Stimulated activated effector memory CD8-positive, alpha-beta T cell treated with anti-CD3 and anti-CD28 coated beads, Interleukin-12 subunit alpha, Interleukin-12 subunit beta, amount 100 ng/mL, for 72 hours (primary cell): ENCODE measurements around the gene FAM163B.
A peak's percentile ranks its signal among the peaks of the same experiment; 100 is the strongest.
"Not testable (repeated sequence)": the region's sequence is repeated elsewhere in the genome, so short reads cannot be mapped to it uniquely, and the experiment has no call there.

Source experiments
- ATAC-seq: fragments of 150-1000 bp; cut with Tn5 transposase; 2 replicates; pipeline ENCODE4 v1.10.0; 2021
- DNase-seq, 2 donors: peaks; one replicate each; pipeline ENCODE4 v3.0.0; 2021 to 2022; ENCODE audit warnings: low spot score in 2 of 2
- H3K27ac Mint-ChIP-seq: one replicate; pipeline ENCODE4 v1.8.0; 2022; ENCODE audit warnings: mild to moderate bottlenecking, mixed read lengths
- H3K36me3 Mint-ChIP-seq: one replicate; pipeline ENCODE4 v1.8.0; 2022; ENCODE audit warnings: mild to moderate bottlenecking, mixed read lengths
- H3K4me1 Mint-ChIP-seq: one replicate; pipeline ENCODE4 v1.8.0; 2022; ENCODE audit warnings: mixed read lengths
- H3K4me3 Mint-ChIP-seq: one replicate; pipeline ENCODE4 v1.8.0; 2022; ENCODE audit warnings: mild to moderate bottlenecking, mixed read lengths
- H3K9me3 Mint-ChIP-seq: one replicate; pipeline ENCODE4 v1.8.0; 2022; ENCODE audit warnings: mixed read lengths

The FAM163B gene

DNA sequence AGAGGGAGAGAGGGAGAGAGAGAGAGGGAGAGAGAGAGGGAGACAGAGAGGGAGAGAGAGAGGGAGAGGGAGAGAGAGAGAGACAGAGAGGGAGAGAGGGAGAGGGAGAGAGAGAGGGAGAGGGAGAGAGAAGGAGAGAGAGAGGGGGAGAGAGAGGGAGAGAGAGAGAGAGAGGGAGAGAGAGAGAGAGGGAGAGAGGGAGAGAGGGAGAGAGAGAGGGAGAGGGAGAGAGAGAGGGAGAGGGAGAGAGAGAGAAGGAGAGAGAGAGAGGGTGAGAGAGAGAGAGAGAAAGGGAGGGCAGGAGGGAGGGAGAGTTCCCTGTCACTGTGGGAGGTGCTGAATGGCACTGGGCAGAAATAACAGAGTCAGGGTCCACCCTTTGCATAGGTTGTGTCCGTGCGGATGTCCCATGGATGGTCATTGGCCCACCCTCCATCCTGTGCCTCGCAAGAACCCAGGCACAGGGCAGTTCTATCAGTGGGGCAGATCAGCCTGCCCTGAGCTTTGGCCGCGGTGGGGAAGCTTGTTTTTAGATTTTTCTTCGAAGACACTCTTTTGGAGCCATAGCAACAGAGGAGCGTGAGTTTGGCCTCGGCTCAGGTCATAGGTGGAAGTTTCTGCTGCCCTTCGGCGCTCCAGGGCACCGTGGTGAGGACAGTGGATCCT lies 44.6 kb downstream of the FAM163B start:
- DNase-seq (no peak), ATAC-seq (no peak)
- H3K9me3 Mint-ChIP-seq, result no peaks in the 10 kb centered on the region
- H3K27ac Mint-ChIP-seq, result peak overlapping the region; percentile 71
- peaks cover 4% of the 10 kb centered on the region for H3K36me3 Mint-ChIP-seq
- peaks cover 6% of the 10 kb centered on the region for H3K4me1 Mint-ChIP-seq
- H3K4me3 Mint-ChIP-seq, result no peak overlapping the region

DNA sequence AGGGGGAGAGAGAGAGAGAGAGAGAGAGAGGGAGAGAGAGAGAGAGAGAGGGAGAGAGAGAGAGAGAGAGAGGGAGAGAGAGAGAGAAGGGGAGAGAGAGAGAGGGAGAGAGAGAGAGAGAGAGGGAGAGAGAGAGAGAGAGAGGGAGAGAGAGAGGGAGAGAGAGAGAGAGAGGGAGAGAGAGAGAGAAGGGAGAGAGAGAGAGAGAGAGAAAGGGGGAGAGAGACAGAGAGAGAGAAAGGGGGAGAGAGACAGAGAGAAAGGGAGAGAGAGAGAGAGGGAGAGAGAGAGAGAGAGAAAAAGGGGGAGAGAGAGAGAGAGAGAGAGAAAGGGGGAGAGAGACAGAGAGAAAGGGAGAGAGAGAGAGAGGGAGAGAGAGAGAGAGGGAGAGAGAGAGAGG lies 45.4 kb downstream of the FAM163B start:
- not testable (repeated sequence) for DNase-seq, H3K4me1 Mint-ChIP-seq, ATAC-seq, H3K36me3 Mint-ChIP-seq, H3K9me3 Mint-ChIP-seq, H3K4me3 Mint-ChIP-seq
- peak overlapping the region; percentile 71 for H3K27ac Mint-ChIP-seq

DNA sequence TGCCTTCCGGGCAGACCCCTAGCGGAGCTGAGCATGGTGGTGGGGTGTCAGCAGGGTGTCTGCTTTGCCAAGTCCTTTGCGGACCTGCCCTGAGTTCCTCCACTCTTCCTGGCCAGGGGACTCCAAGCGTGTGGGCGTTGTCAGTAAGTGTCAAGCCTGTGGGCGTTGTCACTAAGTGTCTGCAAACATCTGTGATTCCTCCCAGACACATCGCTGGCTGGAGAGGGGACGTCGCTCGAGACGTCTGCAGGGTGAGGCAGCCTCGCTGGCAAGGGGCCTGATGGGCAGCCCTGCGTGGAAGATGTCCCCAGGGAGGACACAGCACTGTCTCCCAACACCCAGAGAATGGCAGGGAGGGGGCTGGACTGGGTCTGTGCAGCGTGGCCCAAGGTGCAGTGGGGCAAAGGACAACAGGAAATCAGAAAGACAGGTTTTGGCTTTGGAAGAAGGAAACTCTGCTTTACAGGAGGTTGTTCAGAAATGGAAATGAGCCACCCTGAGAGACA lies 45.8 kb downstream of the FAM163B start:
- H3K9me3 Mint-ChIP-seq, result no peaks in the 10 kb centered on the region
- H3K4me3 Mint-ChIP-seq, result no peak overlapping the region
- DNase-seq, result no peak
- peaks cover 12% of the 10 kb centered on the region for H3K4me1 Mint-ChIP-seq
- ATAC-seq, result no peak
- no peaks in the 10 kb centered on the region for H3K36me3 Mint-ChIP-seq
- H3K27ac Mint-ChIP-seq, result peak overlapping the region; percentile 71

DNA sequence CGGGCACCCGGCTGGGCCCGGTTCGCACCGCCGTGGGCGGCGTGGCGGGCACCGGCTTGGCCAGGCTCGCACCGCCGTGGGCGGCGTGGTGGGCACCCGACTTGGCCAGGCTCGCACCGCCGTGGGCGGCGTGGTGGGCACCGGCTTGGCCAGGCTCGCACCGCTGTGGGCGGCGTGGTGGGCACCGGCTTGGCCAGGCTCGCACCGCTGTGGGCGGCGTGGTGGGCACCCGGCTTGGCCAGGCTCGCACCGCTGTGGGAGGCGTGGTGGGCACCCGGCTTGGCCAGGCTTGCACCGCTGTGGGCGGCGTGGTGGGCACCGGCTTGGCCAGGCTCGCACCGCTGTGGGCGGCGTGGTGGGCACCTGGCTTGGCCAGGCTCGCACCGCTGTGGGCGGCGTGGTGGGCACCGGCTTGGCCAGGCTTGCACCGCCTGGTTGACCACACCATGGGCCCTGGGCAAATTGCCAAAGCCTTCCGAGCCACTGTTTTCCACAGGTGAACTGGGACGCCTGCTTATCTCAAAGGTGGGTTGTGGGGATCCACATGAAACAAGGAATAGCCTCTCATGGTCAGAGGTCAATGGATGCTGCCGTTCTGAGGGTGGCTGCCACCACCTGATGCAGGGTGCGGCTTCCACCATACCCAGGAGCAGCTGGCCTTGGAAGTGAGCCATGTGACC lies 46.4 kb downstream of the FAM163B start:
- Mint-ChIP-seq H3K4me1 (peaks cover 18% of the 10 kb centered on the region), H3K27ac (peak overlapping the region; percentile 71), H3K4me3 (no peak overlapping the region), H3K36me3 (no peaks in the 10 kb centered on the region), H3K9me3 (no peaks in the 10 kb centered on the region)
- DNase-seq, result no peak
- ATAC-seq, result no peak

DNA sequence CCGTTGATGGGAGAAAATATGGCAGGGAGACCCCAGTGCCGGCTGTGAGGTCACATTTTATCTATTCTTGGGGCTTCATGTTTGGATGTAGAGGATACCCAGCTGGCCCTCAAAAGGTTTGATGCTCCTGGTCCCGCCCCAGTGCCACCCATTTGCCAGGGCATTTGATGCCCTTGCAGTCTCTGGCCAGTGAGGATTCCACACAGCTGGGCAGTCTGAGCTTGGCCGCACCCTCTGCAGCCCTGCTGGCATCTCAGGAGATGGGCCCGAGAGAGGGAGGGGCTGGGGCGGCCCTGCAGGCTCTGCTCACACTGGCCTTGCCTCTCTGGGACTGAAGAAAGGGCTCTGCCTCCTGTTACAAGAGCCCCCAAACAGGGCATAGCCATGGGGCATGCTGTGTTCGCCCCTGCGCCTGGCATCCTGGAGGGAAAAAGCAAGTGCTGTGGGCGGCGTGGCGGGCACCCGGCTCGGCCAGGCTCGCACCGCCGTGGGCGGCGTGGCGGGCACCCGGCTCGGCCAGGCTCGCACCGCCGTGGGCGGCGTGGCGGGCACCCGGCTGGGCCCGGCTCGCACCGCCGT lies 47.1 kb downstream of the FAM163B start:
- no peaks in the 10 kb centered on the region for H3K36me3 Mint-ChIP-seq
- DNase-seq (no peak), ATAC-seq (no peak)
- peaks cover 19% of the 10 kb centered on the region for H3K4me1 Mint-ChIP-seq
- no peaks in the 10 kb centered on the region for H3K9me3 Mint-ChIP-seq
- peak overlapping the region; percentile 74 for H3K27ac Mint-ChIP-seq
- H3K4me3 Mint-ChIP-seq, result no peak overlapping the region

DNA sequence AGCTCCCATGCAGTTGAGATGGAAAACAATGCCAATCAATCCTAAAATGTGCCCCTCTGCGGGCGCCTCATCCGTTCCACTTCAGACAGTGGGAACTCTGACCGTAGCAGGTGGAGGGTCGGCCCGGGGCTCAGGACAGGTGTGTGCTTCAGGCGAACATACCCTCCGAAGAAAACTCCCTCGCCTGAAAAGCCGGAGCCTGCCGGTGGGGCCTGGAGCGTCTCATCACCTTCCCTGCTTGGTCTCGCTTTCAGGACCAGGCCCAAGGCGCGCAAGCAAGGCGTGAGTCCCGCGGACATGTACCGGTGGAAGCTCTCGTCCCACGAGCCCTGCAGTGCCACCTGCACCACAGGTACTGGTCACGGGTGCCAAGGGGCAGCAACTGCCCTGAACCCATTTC lies 48.2 kb downstream of the FAM163B start:
- DNase-seq (no peak), ATAC-seq (no peak)
- Mint-ChIP-seq H3K36me3 (no peaks in the 10 kb centered on the region), H3K4me3 (no peak overlapping the region), H3K27ac (no peak overlapping the region), H3K9me3 (no peaks in the 10 kb centered on the region), H3K4me1 (peaks cover 19% of the 10 kb centered on the region)

DNA sequence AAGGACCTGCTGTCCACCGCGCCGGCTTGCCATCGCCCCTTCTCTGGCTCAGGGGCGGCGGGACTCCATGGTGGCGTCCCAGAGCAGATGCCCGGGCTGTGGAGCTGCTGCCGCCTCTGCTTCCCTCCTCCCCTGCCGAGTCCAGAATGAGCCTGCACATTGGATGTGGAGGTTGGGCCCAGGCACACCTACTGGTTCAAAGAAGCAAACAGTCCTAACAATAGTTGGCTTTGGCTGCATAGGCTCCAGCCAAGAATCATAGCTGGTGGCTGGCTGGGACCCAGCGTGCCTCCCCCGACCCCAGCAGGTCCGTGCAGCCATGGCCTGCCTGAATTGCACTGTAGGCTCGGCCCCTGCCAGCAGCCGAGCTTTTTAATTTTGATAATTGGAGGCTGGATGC lies 48.9 kb downstream of the FAM163B start:
- Mint-ChIP-seq H3K27ac (no peak overlapping the region), H3K36me3 (no peaks in the 10 kb centered on the region), H3K4me3 (no peak overlapping the region), H3K4me1 (peaks cover 19% of the 10 kb centered on the region), H3K9me3 (no peaks in the 10 kb centered on the region)
- no peak for DNase-seq
- ATAC-seq, result no peak

DNA sequence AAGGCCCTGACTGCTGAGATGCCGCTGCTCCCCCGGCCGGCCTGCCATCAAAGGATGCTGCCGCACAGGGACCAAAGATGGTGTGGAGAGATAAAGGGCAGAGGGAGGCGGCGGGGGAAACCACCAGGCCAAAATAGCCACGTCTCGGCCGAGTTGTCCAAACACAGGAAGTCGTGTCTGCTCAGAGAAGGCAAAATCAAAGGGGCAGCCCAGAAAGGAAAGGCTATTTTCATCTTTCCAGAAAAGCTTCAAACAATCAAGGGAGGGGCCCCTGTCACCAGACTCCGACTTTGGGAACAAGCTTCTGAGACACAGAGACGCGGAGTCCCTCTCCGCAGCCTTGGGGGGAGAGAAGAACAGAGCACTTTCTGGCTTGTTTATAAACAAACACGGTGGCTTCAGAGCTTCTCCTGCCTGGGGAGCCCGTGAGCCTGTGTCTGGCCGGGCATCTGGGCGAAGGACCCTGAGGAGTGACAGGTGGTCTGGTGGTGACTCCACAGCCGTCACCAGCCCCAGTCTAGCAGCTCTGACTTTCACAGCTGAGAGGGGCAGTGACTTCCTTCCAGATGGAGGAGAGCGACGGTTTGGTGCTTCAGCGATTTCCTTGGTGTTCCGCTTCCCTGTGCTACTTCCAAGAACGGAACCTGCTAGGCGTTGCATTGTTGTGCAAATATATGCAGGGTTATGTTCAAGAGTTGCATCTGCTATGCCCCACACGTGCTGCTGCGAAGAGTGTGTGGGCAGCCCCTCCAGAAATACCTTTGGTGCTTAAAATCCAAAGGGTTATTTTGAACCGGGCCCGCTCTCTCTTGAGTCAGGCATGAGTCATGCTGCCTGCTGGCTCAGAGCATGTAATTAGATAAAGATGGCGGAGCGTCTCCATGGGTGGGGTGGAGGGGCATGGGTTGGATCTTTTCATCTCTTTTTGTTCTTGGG lies 50.7 kb downstream of the FAM163B start:
- peak overlapping the region; percentile 42 for H3K4me3 Mint-ChIP-seq
- no peaks in the 10 kb centered on the region for H3K9me3 Mint-ChIP-seq
- DNase-seq (no peak), ATAC-seq (peak; percentile 47)
- no peak overlapping the region for H3K27ac Mint-ChIP-seq
- peaks cover 17% of the 10 kb centered on the region for H3K4me1 Mint-ChIP-seq
- H3K36me3 Mint-ChIP-seq, result no peaks in the 10 kb centered on the region

DNA sequence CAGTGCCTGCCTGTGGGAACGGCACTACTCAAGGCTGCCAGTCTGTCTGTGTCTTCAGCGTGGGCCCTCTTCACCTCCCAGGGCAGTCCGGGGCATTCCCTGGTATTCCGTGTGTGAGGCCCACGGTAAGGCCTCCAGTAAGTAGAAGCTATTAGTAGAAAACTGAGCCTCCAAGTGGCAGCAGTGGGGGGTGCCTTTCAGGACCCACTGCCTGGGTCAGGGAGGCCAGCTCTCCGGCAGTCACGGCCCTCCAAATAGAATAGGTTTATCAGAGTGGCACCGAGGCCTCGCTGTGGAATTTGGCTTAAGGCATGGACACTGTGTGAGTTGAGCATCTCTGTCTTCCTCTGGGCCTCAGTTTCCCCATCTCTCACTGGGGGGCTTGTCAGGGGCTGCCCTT lies 51.6 kb downstream of the FAM163B start:
- H3K4me3 Mint-ChIP-seq, result no peak overlapping the region
- no peaks in the 10 kb centered on the region for H3K9me3 Mint-ChIP-seq
- no peaks in the 10 kb centered on the region for H3K36me3 Mint-ChIP-seq
- ATAC-seq, result no peak
- peaks cover 13% of the 10 kb centered on the region for H3K4me1 Mint-ChIP-seq
- DNase-seq, result no peak
- H3K27ac Mint-ChIP-seq, result no peak overlapping the region

DNA sequence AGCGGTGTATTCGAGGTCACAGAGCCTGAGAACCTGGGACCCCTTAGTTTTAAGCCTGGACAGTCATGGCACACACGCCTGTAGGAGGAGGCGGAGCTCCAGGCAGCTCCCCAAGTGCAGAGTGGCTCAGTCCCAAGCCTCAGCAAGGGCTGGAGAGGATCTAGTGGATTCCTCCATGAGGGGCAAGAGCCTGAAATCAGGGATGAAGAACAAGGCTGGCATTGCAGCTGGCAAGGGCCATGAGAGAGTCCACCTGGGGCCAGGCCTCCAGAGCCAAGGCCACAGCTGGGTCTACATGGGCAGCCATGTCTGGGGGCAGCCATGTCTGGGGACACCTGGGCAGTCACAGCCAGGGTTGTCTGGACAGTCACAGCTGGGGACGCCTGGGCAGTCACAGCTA lies 52.8 kb downstream of the FAM163B start:
- H3K9me3 Mint-ChIP-seq, result no peaks in the 10 kb centered on the region
- ATAC-seq, result no peak
- H3K36me3 Mint-ChIP-seq, result no peaks in the 10 kb centered on the region

DNA sequence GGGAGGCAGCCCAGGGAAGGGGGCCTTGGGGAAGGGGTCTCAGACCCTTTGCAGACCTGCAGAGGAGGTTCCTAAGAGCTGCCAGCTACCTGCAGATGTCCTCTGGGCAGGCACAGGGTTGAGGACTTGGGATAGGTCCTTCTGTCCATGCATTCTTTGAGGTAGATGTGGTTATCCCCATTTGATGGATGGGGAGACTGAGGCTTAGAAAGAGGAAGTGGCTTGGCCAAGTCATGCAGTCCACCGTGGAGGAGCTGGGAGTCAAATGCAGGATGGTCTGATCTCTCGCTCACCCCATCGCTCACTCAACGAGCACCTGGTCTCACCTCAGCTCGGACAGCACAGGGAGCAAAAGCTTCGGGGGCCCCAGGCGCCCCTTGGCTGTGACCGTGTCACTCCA lies 54.5 kb downstream of the FAM163B start:
- H3K36me3 Mint-ChIP-seq, result no peaks in the 10 kb centered on the region
- no peaks in the 10 kb centered on the region for H3K9me3 Mint-ChIP-seq
- DNase-seq (no peak), ATAC-seq (no peak)
- H3K4me3 Mint-ChIP-seq, result no peak overlapping the region
- H3K27ac Mint-ChIP-seq, result no peak overlapping the region
- peaks cover 13% of the 10 kb centered on the region for H3K4me1 Mint-ChIP-seq

More for the DNA sequence above, 52.8 kb downstream of the FAM163B start:
- DNase-seq, result no peak
- Mint-ChIP-seq H3K4me3 (no peak overlapping the region), H3K4me1 (peaks cover 13% of the 10 kb centered on the region), H3K27ac (no peak overlapping the region)

DNA sequence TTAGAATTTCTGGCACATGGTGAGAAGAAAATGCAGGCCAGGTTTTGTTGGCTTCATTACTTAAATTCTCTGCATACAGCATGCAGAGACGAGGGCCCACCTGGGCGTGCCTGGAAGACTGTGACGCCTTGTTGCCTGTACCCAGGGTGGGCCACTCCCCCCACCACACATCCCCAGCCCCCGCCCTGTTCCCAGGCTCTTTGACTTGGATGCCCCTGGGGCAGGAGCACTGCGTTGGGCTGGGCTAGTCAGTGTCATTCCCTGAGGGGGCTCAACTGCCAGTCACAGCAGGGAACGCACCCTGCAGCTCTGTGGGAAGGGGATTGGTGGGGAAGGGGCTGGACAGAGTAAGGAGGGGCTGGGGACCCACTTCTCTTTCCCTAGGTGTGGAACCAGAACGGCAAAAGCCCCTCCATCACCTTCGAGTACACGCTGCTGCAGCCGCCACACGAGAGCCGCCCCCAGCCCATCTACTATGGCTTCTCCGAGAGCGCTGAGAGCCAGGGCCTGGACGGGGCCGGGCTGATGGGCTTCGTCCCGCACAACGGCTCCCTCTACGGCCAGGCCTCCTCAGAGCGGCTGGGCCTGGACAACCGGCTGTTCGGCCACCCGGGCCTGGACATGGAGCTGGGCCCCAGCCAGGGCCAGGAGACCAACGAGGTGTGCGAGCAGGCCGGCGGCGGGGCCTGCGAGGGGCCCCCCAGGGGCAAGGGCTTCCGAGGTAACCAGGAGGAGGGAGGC lies 55.0 kb downstream of the FAM163B start:
- Mint-ChIP-seq H3K9me3 (no peaks in the 10 kb centered on the region), H3K27ac (no peak overlapping the region), H3K4me1 (peaks cover 13% of the 10 kb centered on the region), H3K36me3 (no peaks in the 10 kb centered on the region), H3K4me3 (no peak overlapping the region)
- DNase-seq, result no peak
- no peak for ATAC-seq

DNA sequence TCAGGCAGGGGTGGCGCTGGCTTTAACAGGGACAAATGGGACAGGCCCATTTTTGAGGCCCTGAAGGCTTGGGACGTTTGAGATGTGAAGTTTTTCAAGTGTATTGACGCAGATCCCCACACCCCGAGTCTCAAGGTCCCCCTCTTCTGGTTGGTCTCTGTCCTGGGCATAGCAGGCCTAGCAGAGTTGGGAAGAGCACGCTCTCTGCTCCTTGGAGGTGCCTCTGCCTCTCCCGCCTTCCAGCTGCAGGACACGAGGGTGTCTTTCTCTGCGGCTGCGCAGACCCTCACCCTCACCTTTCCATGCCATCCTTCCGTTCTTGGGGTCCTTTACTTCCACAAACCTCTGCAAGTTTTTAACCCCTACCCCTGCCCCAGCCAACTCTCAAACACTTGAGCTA lies 56.1 kb downstream of the FAM163B start:
- no peaks in the 10 kb centered on the region for H3K9me3 Mint-ChIP-seq

DNA sequence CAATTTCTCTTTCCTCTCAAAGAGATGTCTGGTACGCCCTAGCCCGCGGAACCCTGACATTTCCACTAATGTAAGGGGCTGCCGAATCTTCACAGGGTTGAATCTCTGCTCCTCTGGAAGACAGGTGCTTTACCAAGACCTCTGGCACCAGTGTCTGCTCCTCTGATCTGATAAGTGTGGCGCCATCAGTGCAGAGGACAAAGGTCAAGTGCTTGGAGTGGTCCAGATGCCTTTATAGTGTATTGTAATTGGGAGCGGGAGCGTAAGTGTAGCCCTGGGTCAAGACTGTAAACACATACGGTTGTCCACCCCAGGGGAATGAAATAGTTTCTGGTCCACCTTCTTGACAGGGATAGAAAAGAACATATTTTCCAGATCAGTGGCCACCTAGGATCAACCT lies 57.0 kb downstream of the FAM163B start:
- Mint-ChIP-seq H3K36me3 (no peaks in the 10 kb centered on the region), H3K4me1 (no peaks in the 10 kb centered on the region), H3K9me3 (no peaks in the 10 kb centered on the region), H3K27ac (no peak overlapping the region), H3K4me3 (no peak overlapping the region)
- ATAC-seq, result no peak
- no peak for DNase-seq

More for the DNA sequence above, 56.1 kb downstream of the FAM163B start:
- no peaks in the 10 kb centered on the region for H3K36me3 Mint-ChIP-seq
- no peak for DNase-seq
- ATAC-seq, result no peak
- H3K4me3 Mint-ChIP-seq, result no peak overlapping the region
- H3K4me1 Mint-ChIP-seq, result peaks cover 5% of the 10 kb centered on the region
- no peak overlapping the region for H3K27ac Mint-ChIP-seq
